ENCODE results near the gene SHROOM3.

GRCh38 chr4:76441881-76442280 is 6.9 kb downstream of the SHROOM3 start:
- TF ChIP-seq CTCF (IDR thresholded peaks at IDR 0.05) (no peak), POLR2A (IDR thresholded peaks at IDR 0.05) (no peak)
